Measurements from ENCODE around the gene SMC3.
"Not testable (repeated sequence)": the region's sequence is repeated elsewhere in the genome, so short reads cannot be mapped to it uniquely, and the experiment has no call there.

The SMC3 gene

GRCh38 chr10:110567201-110568054 lies at the start of gene SMC3:
TSS of gene SMC3 (plus strand) at chr10:110567695. CDS start at chr10:110567817, 122 bp downstream.
- DNase-seq (ENCODE audit: low read depth in 1 of 2, low spot score in 1 of 2), result peak; percentile 80 to 86

- DNase-seq (ENCODE audit: low read depth in 1 of 2, low spot score in 1 of 2), result no peak
Observed at GRCh38 chr10:110522365-110522988, 45.0 kb upstream of the SMC3 start.

- no peak for DNase-seq (ENCODE audit: low read depth in 1 of 2, low spot score in 1 of 2)
Observed at GRCh38 chr10:110523736-110524135, 43.8 kb upstream of the SMC3 start.

GRCh38 chr10:110524179-110524858 lies 43.2 kb upstream of the SMC3 start:
- no peak for DNase-seq (ENCODE audit: low read depth in 1 of 2, low spot score in 1 of 2)

GRCh38 chr10:110524859-110525232 lies 42.6 kb upstream of the SMC3 start:
- no peak for DNase-seq (ENCODE audit: low read depth in 1 of 2, low spot score in 1 of 2)

GRCh38 chr10:110525349-110526260 lies 41.9 kb upstream of the SMC3 start:
- DNase-seq (ENCODE audit: low read depth in 1 of 2, low spot score in 1 of 2), result no peak

GRCh38 chr10:110527731-110528171 lies 39.7 kb upstream of the SMC3 start:
- DNase-seq (ENCODE audit: low read depth in 1 of 2, low spot score in 1 of 2), result no peak

- DNase-seq (ENCODE audit: low read depth in 1 of 2, low spot score in 1 of 2), result no peak
Observed at GRCh38 chr10:110528224-110528996, 39.1 kb upstream of the SMC3 start.

- DNase-seq (ENCODE audit: low read depth in 1 of 2, low spot score in 1 of 2), result not testable (repeated sequence)
Observed at GRCh38 chr10:110528997-110529524, 38.4 kb upstream of the SMC3 start.

GRCh38 chr10:110529596-110530011 lies 37.9 kb upstream of the SMC3 start:
- DNase-seq (ENCODE audit: low read depth in 1 of 2, low spot score in 1 of 2), result no peak

GRCh38 chr10:110530131-110530831 lies 37.2 kb upstream of the SMC3 start:
- DNase-seq (ENCODE audit: low read depth in 1 of 2, low spot score in 1 of 2), result no peak

GRCh38 chr10:110531687-110532086 lies 35.8 kb upstream of the SMC3 start:
- no peak for DNase-seq (ENCODE audit: low read depth in 1 of 2, low spot score in 1 of 2)

- not testable (repeated sequence) for DNase-seq (ENCODE audit: low read depth in 1 of 2, low spot score in 1 of 2)
Observed at GRCh38 chr10:110532628-110533027, 34.9 kb upstream of the SMC3 start.

- DNase-seq (ENCODE audit: low read depth in 1 of 2, low spot score in 1 of 2), result no peak
Observed at GRCh38 chr10:110533149-110533548, 34.3 kb upstream of the SMC3 start.

- DNase-seq (ENCODE audit: low read depth in 1 of 2, low spot score in 1 of 2), result no peak
Observed at GRCh38 chr10:110534571-110534970, 32.9 kb upstream of the SMC3 start.

- DNase-seq (ENCODE audit: low read depth in 1 of 2, low spot score in 1 of 2), result peak in 1 of 2 donors; percentile 50
Observed at GRCh38 chr10:110535958-110536891, 31.3 kb upstream of the SMC3 start.

- DNase-seq (ENCODE audit: low read depth in 1 of 2, low spot score in 1 of 2), result no peak
Observed at GRCh38 chr10:110539091-110539490, 28.4 kb upstream of the SMC3 start.

GRCh38 chr10:110540031-110540430 lies 27.5 kb upstream of the SMC3 start:
- DNase-seq (ENCODE audit: low read depth in 1 of 2, low spot score in 1 of 2), result no peak

Data from activated T-helper 1 cell treated with anti-CD3 and anti-CD28 coated beads, Interleukin-2, amount 50 U/mL, for 16 hours (primary cell).